Adrenal gland (tissue), 5 donors: Measurements from ENCODE around the gene RBM27.

ENCODE experiments used
- POLR2A ChIP-seq, 2 donors: fragments of 450-650 bp; IDR thresholded peaks; one replicate each; pipeline ENCODE4 v1.6.1; 2017; ENCODE audit warnings: antibody characterized with exemption in 2 of 2, mild to moderate bottlenecking in 2 of 2, moderate library complexity in 1 of 2
- TF ChIP-seq, protein P1 (sequence below), 6 experiments: fragments of 450-650 bp in 4 of 6; fragments of 200-600 bp in 2 of 6; sonication (generic) in 1 of 6; IDR thresholded peaks; 1 replicate in 5 of 6; 2 replicates in 1 of 6; pipeline versions ENCODE4 v1.5.1 to v1.8.0; 2016 to 2021; ENCODE audit warnings: antibody characterized with exemption in 6 of 6, mild to moderate bottlenecking in 2 of 6, moderate library complexity in 1 of 6
- donor health status: DM: no; HTN: no; CAD: no.

DNA sequence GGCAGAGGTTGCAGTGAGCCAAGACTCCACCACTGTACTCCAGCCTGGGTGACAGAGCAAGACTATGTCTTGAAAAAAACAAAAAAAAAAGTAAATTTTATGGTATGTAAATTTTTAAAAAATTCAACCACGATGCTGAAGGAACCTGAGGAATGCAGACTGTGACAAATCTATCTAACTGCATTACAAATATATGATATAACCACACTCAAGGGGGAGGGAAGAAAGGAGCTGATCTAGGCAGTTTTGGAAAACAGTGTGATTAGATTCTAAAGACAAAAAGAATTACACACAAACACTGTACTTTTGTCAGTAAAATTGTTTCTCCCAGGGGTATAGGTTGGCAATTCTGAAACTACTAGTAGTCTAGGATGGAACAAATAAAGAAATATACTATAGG is 37.9 kb upstream of the RBM27 start:
- TF ChIP-seq, protein P1, sequence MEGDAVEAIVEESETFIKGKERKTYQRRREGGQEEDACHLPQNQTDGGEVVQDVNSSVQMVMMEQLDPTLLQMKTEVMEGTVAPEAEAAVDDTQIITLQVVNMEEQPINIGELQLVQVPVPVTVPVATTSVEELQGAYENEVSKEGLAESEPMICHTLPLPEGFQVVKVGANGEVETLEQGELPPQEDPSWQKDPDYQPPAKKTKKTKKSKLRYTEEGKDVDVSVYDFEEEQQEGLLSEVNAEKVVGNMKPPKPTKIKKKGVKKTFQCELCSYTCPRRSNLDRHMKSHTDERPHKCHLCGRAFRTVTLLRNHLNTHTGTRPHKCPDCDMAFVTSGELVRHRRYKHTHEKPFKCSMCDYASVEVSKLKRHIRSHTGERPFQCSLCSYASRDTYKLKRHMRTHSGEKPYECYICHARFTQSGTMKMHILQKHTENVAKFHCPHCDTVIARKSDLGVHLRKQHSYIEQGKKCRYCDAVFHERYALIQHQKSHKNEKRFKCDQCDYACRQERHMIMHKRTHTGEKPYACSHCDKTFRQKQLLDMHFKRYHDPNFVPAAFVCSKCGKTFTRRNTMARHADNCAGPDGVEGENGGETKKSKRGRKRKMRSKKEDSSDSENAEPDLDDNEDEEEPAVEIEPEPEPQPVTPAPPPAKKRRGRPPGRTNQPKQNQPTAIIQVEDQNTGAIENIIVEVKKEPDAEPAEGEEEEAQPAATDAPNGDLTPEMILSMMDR (IDR thresholded peaks at IDR 0.05): no peak
- TF ChIP-seq POLR2A (IDR thresholded peaks at IDR 0.05): no peak
